Measurements from ENCODE around the gene TRNAU1AP.
A peak's percentile ranks its signal among the peaks of the same experiment; 100 is the strongest.

DNA sequence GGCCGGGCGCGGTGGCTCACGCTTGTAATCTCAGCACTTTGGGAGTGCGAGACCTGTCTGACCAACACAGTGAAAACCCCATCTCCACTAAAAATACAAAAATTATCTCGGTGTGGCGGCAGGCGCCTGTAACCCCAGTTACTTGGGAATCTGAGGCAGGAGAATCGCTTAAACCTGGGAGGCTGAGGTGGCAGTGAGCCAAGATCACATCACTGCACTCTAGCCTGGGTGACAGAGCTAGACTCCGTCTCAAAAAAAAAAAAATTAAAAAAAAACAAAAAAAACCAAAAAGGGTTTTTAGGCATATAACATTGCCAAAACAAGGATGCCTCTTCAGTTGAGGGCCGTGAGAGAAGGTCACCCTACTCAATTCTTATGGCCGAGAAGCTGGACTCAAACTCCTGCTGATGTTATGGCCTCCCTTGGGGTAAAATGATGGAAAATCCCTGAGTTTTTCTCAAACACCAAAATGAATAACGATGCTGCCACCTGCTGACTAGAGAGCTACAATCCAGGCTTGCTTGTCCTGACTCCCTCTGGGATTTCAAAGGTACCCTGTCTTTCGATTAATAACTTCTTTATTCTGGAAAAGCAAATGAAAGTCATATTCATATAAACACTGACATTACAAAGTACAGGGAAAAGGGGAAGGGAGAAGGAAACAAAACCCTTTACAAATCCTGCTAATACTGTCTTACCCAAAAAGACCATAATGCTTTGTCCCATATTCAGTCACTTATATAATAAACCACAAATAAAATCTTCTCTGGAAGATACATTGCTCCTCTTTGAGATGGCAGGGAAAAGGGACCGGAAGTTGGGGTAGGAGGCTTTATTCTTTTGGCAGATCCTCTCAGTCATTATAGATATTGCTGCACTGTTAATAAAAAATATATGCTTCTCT lies 49.9 kb downstream of the TRNAU1AP start:
- TF ChIP-seq, protein P1, sequence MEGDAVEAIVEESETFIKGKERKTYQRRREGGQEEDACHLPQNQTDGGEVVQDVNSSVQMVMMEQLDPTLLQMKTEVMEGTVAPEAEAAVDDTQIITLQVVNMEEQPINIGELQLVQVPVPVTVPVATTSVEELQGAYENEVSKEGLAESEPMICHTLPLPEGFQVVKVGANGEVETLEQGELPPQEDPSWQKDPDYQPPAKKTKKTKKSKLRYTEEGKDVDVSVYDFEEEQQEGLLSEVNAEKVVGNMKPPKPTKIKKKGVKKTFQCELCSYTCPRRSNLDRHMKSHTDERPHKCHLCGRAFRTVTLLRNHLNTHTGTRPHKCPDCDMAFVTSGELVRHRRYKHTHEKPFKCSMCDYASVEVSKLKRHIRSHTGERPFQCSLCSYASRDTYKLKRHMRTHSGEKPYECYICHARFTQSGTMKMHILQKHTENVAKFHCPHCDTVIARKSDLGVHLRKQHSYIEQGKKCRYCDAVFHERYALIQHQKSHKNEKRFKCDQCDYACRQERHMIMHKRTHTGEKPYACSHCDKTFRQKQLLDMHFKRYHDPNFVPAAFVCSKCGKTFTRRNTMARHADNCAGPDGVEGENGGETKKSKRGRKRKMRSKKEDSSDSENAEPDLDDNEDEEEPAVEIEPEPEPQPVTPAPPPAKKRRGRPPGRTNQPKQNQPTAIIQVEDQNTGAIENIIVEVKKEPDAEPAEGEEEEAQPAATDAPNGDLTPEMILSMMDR (IDR thresholded peaks at IDR 0.05), result peak; percentile 25 to 84 (median 62)
- no peak for TF ChIP-seq POLR2A (IDR thresholded peaks at IDR 0.05)

All from Peyer's patch (tissue), 4 donors.